Activated CD4-positive, alpha-beta T cell treated with anti-CD3 and anti-CD28 coated beads for 1 hour (primary cell): ENCODE measurements around the gene ERC2.

Source experiments
- DNase-seq: peaks from one replicate; pipeline ENCODE4 v3.0.0-alpha.2; 2020

ERC2 gene

GRCh38 chr3:55766753-55767152, 701.5 kb downstream of the ERC2 start:
- DNase-seq = no peak

DNA sequence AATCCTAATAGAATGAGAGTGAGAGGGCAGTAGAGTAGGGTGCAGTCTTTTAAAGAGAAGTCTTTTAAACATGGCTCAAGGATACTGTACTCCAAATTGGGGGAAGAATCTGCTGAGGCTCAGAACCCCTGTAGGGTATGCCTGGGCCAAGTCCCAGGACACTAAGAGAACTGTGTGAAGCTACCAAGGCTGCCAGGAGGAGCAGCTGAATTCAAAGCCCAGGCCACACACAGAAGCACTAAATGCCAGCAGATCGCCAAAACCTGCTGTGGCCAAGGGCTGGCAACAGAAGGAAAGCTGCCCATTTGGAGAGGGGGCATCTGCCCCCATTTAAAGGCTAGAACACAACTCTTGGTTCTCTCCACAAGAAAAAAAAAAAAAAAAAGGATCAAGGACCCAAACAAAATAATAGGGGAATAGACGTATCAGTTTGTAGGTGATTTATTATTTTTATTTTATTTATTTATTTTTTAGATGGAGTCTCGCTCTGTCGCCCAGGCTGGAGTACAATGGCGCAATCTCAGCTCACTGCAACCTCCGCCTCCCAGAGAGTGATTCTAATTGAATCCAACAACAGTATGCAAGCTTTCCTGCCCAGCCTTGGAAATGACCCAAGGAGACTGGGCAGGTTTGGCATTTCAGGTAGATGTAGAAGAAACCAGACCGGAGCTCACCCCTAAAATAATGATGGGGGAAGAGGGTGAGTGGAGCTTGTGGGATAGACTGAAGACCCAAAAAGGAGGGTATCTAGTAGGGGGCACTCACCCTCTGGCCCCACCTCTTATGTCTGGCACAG, 702.2 kb downstream of the ERC2 start:
- DNase-seq = no peak

DNA sequence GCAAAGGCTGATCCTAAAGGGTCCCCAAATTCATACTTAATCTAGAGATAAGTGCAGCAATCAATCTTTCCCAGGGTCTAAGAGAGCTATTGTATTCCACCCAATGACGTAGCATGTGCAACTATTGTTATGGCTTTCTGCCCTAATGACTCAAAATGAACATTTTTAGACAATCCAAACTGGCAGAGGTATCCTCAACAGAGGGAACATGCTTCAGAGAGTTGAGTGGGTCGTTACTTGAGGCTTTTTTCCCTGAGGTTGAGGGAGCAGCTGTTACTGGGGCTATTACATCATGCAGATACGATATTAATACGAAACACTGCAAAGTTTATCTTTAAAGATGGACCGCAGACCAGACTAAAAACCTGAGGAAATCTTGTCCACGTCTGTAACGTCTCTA, 702.9 kb downstream of the ERC2 start:
- DNase-seq = no peak

GRCh38 chr3:55756976-55757375, 711.3 kb downstream of the ERC2 start:
- DNase-seq = no peak

DNA sequence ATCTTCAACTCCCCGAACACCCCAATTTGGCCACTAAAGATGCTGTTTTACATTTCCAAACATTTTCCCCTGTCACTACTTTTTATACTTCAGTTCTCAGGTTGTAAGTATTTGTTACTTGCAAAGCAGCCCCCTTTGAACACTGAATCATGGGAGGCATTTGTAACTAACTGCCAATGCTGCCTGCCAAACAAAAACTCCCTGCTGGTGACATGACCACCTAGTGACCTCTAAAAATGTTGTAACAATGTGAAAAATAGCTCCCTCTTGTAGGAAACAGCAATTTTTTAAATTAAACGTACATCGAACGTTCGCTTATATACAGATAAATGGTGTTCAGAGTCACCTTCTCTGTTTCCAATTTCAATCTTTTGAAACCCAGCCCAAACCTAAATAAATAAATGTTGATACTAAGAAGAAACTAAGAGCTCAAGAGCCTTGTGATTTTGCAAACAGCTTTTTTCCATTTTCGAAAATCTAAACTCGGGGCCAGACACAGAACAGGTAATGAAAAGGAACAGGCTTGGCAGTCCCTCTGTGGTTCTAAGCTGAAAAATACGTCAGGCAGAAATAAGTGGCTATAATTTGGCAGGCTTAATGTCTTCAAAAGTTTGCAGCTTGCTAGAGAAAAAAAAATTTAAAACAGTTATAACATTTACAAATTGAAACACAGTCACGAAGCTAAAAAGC, 712.6 kb downstream of the ERC2 start:
- DNase-seq = no peak

DNA sequence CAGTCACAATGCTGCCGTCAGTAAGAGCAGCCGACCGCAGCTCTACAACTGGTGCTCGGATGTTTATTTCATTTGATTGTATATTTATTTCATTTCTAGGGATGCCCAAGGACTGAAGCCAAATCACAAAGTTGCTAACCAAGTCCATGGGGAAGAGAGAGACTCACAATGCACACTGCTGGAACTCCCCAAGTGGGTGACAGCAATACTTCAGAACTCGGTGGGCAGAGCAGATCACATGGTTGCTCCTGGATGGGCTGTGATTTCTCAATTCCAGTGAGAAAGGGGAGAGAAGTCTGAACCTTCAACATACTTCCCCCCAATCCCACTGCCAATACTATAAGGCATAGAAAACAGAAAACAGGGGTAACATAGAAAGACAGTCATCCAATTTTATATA, 715.4 kb downstream of the ERC2 start:
- DNase-seq = no peak

DNA sequence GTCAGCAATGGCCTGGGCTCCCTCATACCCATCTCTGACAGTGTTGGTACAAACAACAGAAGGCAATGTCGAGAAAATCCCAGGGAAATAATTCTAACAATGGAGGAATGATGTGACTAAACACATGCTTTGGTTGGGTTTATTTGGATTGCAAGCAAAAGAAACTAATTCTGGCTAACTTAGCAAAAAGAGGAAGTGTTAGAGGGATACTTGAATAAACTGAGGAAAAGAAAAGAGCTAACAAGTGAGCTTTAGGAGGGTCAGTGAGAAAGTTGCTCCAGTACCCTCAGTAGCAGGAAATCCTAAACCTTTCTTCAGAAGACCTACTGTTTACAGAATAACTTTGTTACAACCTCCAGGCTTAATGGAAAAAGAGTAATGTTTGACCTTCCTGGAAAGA, 716.5 kb downstream of the ERC2 start:
- DNase-seq = no peak

DNA sequence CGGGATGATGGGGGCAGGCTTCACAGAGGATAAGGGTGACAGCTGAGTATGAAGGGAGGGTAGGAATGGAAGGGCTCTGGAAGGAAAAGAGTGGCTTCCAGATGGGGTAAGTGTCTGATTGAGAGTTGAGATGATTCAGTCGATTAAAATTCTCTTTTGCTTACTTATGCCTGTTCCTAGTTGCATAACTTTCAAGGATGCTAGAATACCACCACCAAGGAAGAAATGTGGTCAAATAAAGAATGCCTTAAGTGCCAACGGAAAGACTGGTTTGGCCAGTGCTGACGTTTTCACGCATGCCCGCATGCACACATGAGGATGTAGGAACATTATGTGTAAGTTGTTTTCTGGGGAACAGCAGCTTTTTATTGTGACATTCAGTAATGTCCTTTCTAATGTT, 717.7 kb downstream of the ERC2 start:
- no peak for DNase-seq

DNA sequence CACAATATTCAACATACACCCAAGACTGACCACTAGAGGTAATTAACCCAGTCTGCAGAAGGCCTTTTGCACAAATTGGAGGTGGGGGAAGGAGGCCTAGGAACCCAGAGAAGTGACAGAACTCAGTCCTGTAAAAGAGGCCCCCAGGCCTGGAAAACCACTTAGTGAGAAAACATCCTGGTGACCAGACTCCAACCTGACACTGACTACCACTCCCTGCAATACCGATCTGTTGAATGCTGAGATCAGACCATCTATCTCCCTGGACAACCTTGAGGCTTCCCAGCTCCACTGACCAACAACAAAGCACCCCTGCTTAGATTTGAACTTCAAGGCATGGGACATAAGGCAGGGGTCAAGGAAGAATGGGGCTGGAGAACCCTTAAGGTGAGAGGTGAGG, 719.2 kb downstream of the ERC2 start:
- no peak for DNase-seq

DNA sequence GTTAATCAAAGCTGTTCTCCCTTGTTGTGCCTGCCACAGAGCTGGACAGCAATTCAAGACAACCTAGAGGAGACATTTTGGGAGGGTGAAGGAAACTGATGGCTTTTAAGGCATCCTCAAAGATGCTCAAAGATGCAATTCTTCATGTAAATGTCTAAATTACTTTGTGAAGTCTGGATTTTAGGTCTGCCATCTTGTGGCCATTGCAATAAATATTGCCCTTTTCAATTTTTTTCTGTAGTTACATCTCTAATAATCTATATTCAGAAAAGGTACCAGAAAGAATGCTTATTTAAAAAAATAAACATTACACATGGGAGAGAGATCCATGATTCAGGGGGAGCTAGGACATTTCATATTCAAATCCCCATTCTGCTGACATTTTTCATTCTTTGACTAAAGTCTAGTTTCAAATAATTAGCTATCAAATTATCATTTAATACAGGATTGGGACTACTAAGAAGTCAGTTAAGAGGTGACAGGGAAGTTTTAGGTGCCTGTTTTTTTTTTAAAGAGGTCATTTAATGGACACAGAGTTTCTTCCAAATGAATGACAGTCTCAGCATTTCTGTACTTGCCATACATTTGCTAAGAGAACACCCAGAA, 721.4 kb downstream of the ERC2 start:
- no peak for DNase-seq

DNA sequence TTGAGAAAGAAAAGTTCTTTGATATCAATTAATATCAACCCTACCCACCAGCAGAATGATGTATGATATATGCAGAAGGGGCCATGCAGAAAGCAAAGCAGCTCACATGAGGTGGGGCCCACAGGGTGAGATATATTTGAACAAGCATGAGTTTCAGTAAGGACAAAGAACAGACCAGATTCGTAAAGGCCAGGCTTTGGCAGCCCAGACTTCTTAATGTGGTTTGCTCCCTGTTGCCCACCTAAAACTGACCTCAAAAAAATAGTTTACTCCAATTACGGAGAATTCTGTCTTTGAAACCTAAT, 725.5 kb downstream of the ERC2 start:
- DNase-seq = no peak

DNA sequence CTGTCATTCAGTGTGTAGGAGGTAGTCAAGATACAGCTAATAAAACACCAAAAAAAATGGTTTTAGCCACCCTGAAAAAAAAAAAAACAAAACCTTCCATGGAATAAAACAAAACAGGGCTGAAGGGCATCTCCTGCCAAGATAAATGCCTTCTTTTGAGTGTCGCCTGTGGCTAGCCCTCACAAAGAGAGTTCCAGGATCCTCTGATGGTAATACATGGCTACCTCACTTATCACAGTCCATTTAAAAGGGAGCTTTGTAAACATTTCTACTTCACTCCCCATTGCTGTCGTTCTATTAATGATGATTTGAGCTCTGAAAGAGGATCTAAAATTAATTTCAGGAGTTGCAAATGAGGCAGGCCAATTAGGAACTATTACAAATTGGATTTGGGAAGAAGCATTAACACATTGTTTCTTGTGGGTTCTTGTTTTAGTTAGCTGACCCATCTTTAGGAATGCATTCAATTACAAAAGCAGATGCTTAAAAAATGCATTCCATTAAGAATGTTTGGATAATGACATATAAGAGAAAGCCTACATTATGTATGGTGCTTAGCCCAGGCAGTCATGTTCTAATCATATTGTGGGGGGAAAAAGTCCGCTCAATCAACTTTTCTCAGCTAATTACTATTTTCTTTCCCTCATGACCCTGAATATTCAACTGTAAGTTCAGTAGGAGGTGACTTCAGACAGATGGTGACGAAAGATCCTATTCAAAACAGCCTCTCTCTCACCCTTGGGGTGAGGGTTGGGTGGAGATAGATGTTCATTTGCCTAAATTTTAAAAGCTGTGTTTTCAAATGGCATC, 726.0 kb downstream of the ERC2 start:
- DNase-seq = no peak

GRCh38 chr3:55737186-55737585, 731.1 kb downstream of the ERC2 start:
- DNase-seq = no peak

GRCh38 chr3:55735976-55736375, 732.3 kb downstream of the ERC2 start:
- no peak for DNase-seq

DNA sequence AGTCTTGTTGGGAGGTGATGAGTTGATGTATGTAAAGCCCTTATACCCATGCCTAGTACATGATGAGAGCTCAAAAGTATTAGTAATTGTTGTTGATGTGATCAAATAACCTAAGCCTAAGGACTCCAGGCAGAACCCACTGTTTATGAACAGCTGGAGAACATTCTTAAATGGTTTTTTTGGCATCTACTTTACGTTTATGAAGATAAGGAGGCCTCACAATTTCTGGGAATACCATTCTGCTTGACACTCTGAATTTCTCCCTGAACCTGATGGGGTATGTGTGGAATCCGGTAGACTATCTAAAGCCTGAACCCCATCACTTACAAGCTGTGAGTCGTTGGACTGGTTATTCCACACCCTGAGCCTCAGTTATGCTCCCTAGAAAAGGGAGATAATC, 736.5 kb downstream of the ERC2 start:
- no peak for DNase-seq

DNA sequence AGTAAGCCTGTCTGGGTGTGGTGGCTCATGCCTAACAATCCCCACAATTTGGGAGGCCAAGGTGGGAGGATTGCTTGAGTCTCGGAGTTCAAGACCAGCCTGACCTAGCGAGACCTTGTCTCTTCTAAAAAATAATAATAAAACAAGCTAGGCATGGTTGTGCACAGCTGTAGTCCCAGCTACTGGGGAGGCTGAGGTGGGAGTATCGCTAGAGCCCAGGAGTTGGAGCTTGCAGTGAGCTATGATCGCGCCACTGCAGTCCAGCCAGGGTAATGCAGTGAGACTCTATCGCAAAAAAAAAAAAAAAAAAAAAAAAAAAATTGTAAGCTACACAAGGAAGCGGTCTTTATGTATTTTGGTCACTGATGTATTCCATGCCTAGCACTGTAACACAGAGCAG, 738.7 kb downstream of the ERC2 start:
- no peak for DNase-seq

GRCh38 chr3:55728461-55729100, 739.7 kb downstream of the ERC2 start:
- no peak for DNase-seq

- DNase-seq = no peak
These were observed 741.8 kb downstream of the ERC2 start for GRCh38 chr3:55726501-55726775.

DNA sequence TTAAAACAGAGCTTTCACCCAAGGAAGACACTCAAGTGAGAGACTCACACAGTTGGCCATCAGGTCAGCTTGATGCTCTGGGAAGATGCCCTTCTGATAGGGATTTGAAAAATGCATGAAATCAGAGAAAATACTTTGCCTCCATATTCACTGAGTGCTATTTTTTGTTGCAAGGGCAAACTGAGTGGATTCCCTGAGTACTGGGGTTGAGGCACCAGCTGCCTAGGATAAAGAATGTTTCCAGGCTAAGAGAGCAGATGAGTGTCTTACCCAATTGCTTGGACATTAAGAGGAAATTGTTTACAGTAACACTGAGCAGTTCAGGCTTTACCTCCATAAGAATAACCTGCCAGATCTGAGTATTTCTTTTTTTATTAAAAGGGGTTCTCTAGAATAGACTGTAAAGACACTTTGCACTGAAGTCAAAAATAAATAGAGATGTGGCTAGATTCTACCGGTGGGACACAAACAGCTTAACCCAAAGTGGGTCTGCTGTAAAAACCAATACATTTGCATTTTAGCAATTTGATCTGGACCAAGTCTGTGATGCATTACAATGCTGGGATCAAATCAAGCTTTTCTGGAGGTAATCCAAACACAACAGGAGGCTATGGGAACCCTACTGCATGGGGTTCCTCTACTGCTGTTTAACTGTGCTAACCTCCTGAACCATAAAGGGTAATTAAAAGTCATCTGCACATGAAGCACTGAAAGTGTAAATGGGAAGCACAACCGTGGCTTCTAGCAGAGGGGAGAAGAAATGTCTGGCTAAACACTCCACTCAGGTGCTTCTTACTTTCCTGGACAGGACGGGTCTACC, 742.4 kb downstream of the ERC2 start:
- no peak for DNase-seq

DNA sequence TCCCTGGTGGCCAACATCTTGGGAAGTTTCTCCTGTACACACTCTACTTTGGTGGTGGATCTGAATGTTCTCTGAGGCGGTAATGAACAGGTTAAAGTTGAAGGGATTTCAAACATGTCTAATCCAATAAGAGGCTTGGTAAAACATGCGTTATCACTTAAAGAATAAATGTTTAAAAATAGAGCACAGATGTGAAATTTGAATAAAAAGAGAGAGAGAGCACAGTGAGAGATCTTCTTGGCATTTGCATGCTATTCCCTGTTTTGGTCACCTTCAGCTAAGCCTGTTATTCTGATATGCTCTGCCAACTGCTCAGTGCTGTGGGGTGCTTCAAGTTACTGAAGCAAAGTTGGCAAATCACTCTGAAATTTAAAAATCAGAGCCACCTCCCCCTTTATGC, 743.4 kb downstream of the ERC2 start:
- no peak for DNase-seq

DNA sequence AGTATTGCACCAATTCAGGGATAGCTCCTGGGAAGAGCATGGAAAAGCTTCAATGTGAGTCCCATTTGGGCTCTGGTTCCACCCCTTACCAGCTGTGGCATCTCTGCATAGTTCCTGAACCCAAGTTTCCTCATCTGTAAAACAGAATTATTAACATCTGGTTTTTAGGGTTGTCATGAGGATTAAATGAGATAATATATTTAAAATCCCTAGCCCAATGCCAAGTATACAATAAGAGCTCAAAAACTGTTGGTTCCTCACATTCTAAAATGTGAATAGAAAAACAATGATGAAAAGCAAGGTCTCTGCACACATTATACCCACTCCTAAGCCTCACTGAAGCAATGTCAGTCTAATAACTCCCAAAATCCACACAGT, 743.9 kb downstream of the ERC2 start:
- no peak for DNase-seq

DNA sequence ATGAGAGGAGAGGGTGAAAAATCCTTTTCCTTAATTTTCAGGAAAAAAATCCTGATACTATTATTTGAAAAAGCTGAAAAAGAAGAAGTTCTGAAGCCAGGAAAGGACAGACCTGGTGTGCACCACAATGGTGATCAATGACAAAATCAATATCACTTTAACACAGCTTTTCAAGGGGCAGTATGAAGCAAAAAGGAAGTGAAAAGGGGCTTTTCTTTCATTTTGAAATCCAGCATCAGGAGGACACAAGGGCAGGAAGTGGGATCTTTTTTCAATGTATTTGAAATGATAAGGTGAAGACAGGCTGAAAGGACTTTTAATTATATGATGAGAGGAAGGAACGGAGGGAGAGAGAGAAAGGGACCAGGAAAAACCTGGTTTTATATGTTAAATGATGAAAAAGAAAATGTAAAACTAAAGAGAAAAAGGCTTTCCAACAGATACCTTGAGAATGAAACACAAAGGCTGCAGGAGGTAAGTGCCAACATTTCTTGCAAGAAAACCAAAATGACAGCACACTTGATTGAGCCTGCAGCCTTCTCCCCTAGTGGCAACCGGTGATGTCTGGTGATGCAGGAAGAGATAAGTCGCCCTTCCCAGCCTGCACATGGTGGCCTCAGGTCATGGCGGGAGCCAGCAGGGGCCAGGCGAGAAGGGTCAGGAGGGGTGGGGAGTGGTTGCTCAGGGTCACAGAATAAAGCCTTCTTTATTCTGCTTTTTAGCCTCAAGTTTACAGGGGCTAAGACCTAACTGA, 744.4 kb downstream of the ERC2 start:
- no peak for DNase-seq
